Islet precursor cell (in vitro differentiated cells): Measurements from ENCODE around the gene KRT78.

Experiments
- DNase-seq: peaks from one replicate; pipeline ENCODE4 v3.0.0-alpha.2; 2018

Gene KRT78

GRCh38 chr12:52838609-52839435 lies 10.0 kb downstream of the KRT78 start:
- no peak for DNase-seq

- no peak for DNase-seq
Measured at GRCh38 chr12:52837781-52838608, 10.8 kb downstream of the KRT78 start.

- DNase-seq, result peak; percentile 77
Measured at GRCh38 chr12:52837413-52837741, 11.4 kb downstream of the KRT78 start.

GRCh38 chr12:52836491-52837412 lies 12.0 kb downstream of the KRT78 start:
- DNase-seq, result no peak

- DNase-seq, result peak; percentile 85
Measured at GRCh38 chr12:52836042-52836466, 12.7 kb downstream of the KRT78 start.

- no peak for DNase-seq
Measured at GRCh38 chr12:52835271-52836041, 13.3 kb downstream of the KRT78 start.

- no peak for DNase-seq
Measured at GRCh38 chr12:52834727-52835001, 14.1 kb downstream of the KRT78 start.

GRCh38 chr12:52833922-52834726 lies 14.7 kb downstream of the KRT78 start, which contains the start of gene KRT79:
Gene KRT79 (minus strand): TSS chr12:52834311. CDS start chr12:52834260, 51 bp downstream.
- no peak for DNase-seq

GRCh38 chr12:52832985-52833905 lies 15.5 kb downstream of the KRT78 start:
- DNase-seq, result no peak

GRCh38 chr12:52832451-52832850 lies 16.3 kb downstream of the KRT78 start:
- no peak for DNase-seq

GRCh38 chr12:52831251-52831650 lies 17.5 kb downstream of the KRT78 start:
- DNase-seq, result no peak

- no peak for DNase-seq
Measured at GRCh38 chr12:52829986-52830770, 18.6 kb downstream of the KRT78 start.

GRCh38 chr12:52828591-52829021 lies 20.2 kb downstream of the KRT78 start:
- no peak for DNase-seq

GRCh38 chr12:52828156-52828555 lies 20.6 kb downstream of the KRT78 start:
- DNase-seq, result no peak

GRCh38 chr12:52827499-52828090 lies 21.2 kb downstream of the KRT78 start:
- DNase-seq, result no peak

GRCh38 chr12:52826611-52827498 lies 21.9 kb downstream of the KRT78 start:
- no peak for DNase-seq

GRCh38 chr12:52825961-52826360 lies 22.8 kb downstream of the KRT78 start:
- DNase-seq, result no peak
